ENCODE measurements around the gene PDGFD.

Gene PDGFD

DNA sequence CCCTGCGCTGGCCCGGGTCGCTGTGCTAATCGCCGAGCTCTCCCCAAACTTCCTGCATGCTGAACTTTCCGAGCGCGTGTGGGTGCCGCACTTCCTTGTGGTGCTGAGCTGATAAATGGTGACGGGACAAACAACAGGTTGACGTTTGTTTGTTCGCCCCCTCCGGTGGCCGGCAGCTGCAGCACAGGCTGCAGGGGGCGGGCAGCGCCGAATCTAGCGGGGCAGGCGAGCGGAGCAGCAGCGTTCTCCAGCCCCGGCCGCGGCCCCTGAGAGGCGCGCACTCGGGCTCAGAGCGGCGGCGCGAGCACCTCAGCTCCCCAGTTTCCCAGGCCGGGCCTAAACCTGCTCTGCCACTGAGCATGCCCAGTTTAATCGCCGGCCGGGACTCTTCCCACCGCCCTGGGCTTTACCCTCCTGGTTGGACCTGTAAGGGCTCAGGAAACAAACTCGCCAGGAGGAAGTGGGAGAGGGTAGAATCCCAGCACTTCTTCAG, at the start of gene PDGFD:
Gene PDGFD, minus strand, starts transcription at position 120 of the 493 bp plus-strand sequence.
- DNase-seq (ENCODE audit: low read depth in 2 of 2), result no peak

DNA sequence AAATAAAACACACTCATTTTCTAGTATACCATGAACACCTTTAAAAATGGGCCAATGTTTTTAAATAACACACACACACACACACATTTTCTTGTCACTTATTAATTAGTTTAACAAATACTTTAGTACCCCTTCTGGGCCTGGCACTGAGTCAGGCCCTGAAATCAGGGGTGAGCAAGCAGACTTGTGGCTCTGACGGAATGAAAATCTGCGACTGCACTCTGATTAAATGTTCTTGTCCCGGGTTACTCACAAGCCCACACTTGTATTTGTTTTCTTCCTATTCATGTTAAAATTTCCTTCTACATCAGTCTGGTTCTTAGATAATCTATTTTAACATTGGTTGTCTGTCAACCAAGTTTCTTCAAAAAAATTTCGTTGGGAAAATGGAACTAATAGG, 43.0 kb upstream of the PDGFD start:
- DNase-seq (ENCODE audit: low read depth in 2 of 2), result no peak

- DNase-seq (ENCODE audit: low read depth in 2 of 2), result no peak
Observed at GRCh38 chr11:104205838-104206237, 41.9 kb upstream of the PDGFD start.

DNA sequence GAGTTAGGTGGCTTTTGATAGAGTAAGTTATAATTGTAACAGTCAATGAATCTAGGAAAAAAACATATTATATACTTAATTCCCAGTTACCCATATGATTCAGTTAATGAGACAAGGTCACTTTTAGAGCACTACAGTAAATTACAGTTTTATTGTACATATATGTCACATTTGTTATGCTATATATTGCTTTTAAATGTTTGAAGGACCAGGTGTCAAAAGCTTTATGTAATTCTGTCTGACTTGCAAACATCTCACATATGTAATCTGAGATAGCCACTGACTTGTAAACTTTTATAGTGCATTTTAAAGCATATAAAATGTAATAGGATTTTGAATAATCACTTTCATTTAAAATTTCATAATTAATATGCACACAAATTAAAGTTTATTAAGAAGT, 36.7 kb upstream of the PDGFD start:
- no peak for DNase-seq (ENCODE audit: low read depth in 2 of 2)

GRCh38 chr11:104199053-104199452, 35.1 kb upstream of the PDGFD start:
- no peak for DNase-seq (ENCODE audit: low read depth in 2 of 2)

GRCh38 chr11:104198576-104198975, 34.6 kb upstream of the PDGFD start:
- no peak for DNase-seq (ENCODE audit: low read depth in 2 of 2)

DNA sequence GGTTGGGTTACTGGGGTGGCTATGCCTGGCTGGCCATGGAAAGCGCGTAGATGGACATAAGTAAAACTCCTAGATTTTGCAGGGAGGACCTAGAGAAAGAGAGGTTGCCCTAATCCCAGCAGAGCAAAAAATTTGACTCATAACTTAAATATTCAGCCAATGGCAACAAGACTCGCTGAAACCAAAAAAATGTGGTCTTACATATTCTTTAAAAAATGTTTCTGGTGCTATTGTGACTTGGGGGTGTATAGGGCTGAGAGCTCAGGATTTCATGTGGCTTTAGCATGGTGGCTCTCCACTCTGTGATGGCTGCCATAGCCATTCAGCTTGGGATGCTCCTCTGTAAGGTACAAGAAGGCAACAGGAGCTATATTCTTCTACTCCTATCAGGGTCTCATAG, 27.2 kb upstream of the PDGFD start:
- DNase-seq (ENCODE audit: low read depth in 2 of 2), result no peak

DNA sequence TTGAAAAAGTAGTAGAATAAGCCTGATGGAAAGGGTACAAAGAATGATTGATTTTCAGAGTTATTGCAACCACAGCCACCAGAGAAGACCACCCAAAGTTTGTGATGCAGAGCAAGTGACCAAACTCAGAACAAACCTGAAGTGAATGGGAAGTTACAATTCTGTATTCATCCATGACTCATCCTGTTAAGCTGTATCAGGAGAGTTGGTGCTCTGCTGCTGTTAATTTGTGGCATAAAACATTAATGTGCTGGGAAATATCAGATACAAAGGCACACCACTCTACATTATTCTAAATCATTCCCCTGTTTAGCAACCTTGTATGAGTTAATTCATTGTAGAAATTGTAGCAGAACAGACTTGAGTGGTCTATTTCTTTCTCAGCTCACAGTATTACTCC, 19.6 kb upstream of the PDGFD start:
- no peak for DNase-seq (ENCODE audit: low read depth in 2 of 2)

DNA sequence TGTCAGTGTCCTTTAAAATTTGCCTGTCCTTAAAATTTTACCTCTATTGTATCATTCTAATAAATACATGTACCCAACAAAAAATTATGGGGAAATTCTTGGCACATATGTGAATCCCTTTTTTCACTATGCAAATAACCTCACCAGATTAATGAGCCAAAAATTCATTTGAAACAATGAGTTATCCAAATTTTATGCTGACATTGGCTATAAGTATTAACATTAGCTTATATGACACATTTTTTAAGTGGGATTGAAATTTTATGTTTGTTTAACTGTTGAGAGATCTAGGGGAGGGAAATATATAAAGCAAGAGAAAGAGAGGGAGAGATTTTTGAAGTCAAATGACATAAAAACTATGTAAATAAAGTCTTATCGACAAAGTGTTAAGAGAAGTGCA, 11.8 kb upstream of the PDGFD start:
- DNase-seq (ENCODE audit: low read depth in 2 of 2), result no peak

GRCh38 chr11:104169091-104169490, 5.1 kb upstream of the PDGFD start:
- no peak for DNase-seq (ENCODE audit: low read depth in 2 of 2)

DNA sequence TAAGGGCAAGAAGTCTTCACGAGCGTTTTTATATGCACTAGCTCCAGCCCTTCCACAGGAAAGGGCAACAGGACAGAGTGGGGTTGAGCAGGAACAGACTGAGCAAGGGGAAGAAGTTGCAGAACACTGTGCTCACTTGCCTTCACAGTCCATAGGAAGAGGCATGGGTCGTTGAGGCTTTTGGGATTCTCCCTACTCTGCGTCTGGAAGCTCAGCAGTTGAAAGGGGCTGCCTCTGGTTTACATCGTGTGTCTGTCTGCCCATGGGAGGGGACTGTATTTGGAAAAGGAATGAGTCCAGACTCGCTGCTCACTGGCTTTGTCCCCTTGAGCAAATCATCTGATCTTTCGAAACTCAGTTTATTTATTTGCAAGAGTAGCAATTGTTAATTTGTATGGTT, 1.1 kb upstream of the PDGFD start:
- DNase-seq (ENCODE audit: low read depth in 2 of 2), result no peak

- DNase-seq (ENCODE audit: low read depth in 2 of 2), result no peak
Observed at GRCh38 chr11:104163100-104164027, 583 bp downstream of the PDGFD start.

- DNase-seq (ENCODE audit: low read depth in 2 of 2), result no peak
Observed at GRCh38 chr11:104161751-104162450, 2.0 kb downstream of the PDGFD start.

- no peak for DNase-seq (ENCODE audit: low read depth in 2 of 2)
Observed at GRCh38 chr11:104159356-104159755, 4.6 kb downstream of the PDGFD start.

- no peak for DNase-seq (ENCODE audit: low read depth in 2 of 2)
Observed at GRCh38 chr11:104155375-104155774, 8.6 kb downstream of the PDGFD start.

GRCh38 chr11:104154296-104154695, 9.7 kb downstream of the PDGFD start:
- DNase-seq (ENCODE audit: low read depth in 2 of 2), result no peak

- DNase-seq (ENCODE audit: low read depth in 2 of 2), result no peak
Observed at GRCh38 chr11:104152941-104153505, 10.9 kb downstream of the PDGFD start.

GRCh38 chr11:104151404-104152204, 12.3 kb downstream of the PDGFD start:
- no peak for DNase-seq (ENCODE audit: low read depth in 2 of 2)

DNA sequence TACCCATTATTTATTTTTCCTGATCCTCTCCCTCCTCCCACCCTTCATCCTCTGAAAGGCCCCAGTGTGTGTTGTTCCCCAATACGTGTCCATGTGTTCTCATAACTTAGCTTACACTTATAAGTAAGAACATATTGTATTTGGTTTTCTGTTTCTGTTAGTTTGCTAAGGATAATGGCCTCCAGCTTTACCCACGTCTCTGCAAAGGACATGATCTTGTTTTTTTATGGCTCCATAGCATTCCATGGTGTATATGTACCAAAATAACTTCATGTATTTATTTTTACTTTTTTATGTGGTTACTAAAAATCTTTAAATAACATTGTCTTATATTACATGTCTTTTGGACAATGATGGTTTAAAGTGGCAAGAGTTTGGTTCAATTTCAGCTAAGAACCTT, 15.2 kb downstream of the PDGFD start:
- no peak for DNase-seq (ENCODE audit: low read depth in 2 of 2)

DNA sequence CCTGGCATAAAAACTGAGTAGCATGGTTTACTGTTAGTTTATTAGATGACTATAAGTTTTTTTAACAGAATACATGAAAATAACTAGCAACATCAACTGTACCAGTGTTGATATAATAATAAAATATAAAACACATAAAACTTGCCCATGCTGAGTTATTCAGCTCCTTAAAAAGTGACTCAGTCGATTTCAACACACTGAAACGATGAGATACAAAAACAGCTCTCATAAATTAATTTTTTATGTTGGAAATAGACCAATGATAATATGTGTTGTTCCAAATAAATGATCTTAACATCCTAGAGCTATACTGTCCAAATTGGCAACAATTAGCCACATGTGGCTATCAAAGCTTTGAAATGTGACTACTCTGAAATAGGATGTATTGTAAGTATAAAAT, 15.9 kb downstream of the PDGFD start:
- DNase-seq (ENCODE audit: low read depth in 2 of 2), result no peak

- no peak for DNase-seq (ENCODE audit: low read depth in 2 of 2)
Observed at GRCh38 chr11:104146943-104147342, 17.0 kb downstream of the PDGFD start.

GRCh38 chr11:104146421-104146820, 17.5 kb downstream of the PDGFD start:
- no peak for DNase-seq (ENCODE audit: low read depth in 2 of 2)
